ENCODE measurements around the gene IGFBPL1.
A peak's percentile ranks its signal among the peaks of the same experiment; 100 is the strongest.

IGFBPL1 gene

GRCh38 chr9:38439291-38439915 lies 15.1 kb upstream of the IGFBPL1 start:
- peaks cover 14% of the 10 kb centered on the region for H3K27me3 Mint-ChIP-seq
- H3K36me3 Mint-ChIP-seq (ENCODE audit: low read depth): no peaks in the 10 kb centered on the region
- DNase-seq: no peak
- H3K27ac Mint-ChIP-seq: no peak overlapping the region
- no peak overlapping the region for H3K4me3 Mint-ChIP-seq
- H3K4me1 Mint-ChIP-seq (ENCODE audit: low read depth): peaks cover under 1% of the 10 kb centered on the region
- no peaks in the 10 kb centered on the region for H3K9me3 Mint-ChIP-seq

GRCh38 chr9:38437193-38437823 lies 13.1 kb upstream of the IGFBPL1 start:
- Mint-ChIP-seq H3K27ac (no peak overlapping the region), H3K36me3 (ENCODE audit: low read depth) (no peaks in the 10 kb centered on the region), H3K9me3 (no peaks in the 10 kb centered on the region), H3K4me1 (ENCODE audit: low read depth) (peaks cover 2% of the 10 kb centered on the region), H3K4me3 (no peak overlapping the region), H3K27me3 (peaks cover 13% of the 10 kb centered on the region)
- DNase-seq: no peak

- H3K27me3 Mint-ChIP-seq: peaks cover 8% of the 10 kb centered on the region
- H3K36me3 Mint-ChIP-seq (ENCODE audit: low read depth): no peaks in the 10 kb centered on the region
- H3K4me3 Mint-ChIP-seq: no peak overlapping the region
- DNase-seq: no peak
- peaks cover 2% of the 10 kb centered on the region for H3K4me1 Mint-ChIP-seq (ENCODE audit: low read depth)
- no peak overlapping the region for H3K27ac Mint-ChIP-seq
- H3K9me3 Mint-ChIP-seq: no peaks in the 10 kb centered on the region
Observed at GRCh38 chr9:38436708-38437107, 12.5 kb upstream of the IGFBPL1 start.

- no peak overlapping the region for H3K27ac Mint-ChIP-seq
- H3K9me3 Mint-ChIP-seq: no peaks in the 10 kb centered on the region
- H3K36me3 Mint-ChIP-seq (ENCODE audit: low read depth): no peaks in the 10 kb centered on the region
- peaks cover 7% of the 10 kb centered on the region for H3K4me1 Mint-ChIP-seq (ENCODE audit: low read depth)
- H3K27me3 Mint-ChIP-seq: peaks cover 8% of the 10 kb centered on the region
- H3K4me3 Mint-ChIP-seq: no peak overlapping the region
- no peak for DNase-seq
Observed at GRCh38 chr9:38435521-38435920, 11.3 kb upstream of the IGFBPL1 start.

GRCh38 chr9:38434853-38435252 lies 10.6 kb upstream of the IGFBPL1 start:
- Mint-ChIP-seq H3K36me3 (ENCODE audit: low read depth) (no peaks in the 10 kb centered on the region), H3K4me1 (ENCODE audit: low read depth) (peaks cover 7% of the 10 kb centered on the region), H3K27me3 (peaks cover 8% of the 10 kb centered on the region), H3K4me3 (no peak overlapping the region), H3K9me3 (no peaks in the 10 kb centered on the region), H3K27ac (no peak overlapping the region)
- no peak for DNase-seq

- no peak overlapping the region for H3K27ac Mint-ChIP-seq
- H3K36me3 Mint-ChIP-seq (ENCODE audit: low read depth): no peaks in the 10 kb centered on the region
- H3K27me3 Mint-ChIP-seq: peaks cover 8% of the 10 kb centered on the region
- no peaks in the 10 kb centered on the region for H3K9me3 Mint-ChIP-seq
- peaks cover 7% of the 10 kb centered on the region for H3K4me1 Mint-ChIP-seq (ENCODE audit: low read depth)
- DNase-seq: no peak
- H3K4me3 Mint-ChIP-seq: no peak overlapping the region
Observed at GRCh38 chr9:38434365-38434764, 10.1 kb upstream of the IGFBPL1 start.

- no peaks in the 10 kb centered on the region for H3K36me3 Mint-ChIP-seq (ENCODE audit: low read depth)
- no peaks in the 10 kb centered on the region for H3K9me3 Mint-ChIP-seq
- H3K4me3 Mint-ChIP-seq: no peak overlapping the region
- peaks cover under 1% of the 10 kb centered on the region for H3K27me3 Mint-ChIP-seq
- no peak overlapping the region for H3K27ac Mint-ChIP-seq
- DNase-seq: peak; percentile 31
- H3K4me1 Mint-ChIP-seq (ENCODE audit: low read depth): peaks cover 7% of the 10 kb centered on the region
Observed at GRCh38 chr9:38432922-38433510, 8.8 kb upstream of the IGFBPL1 start.

GRCh38 chr9:38431116-38431515 lies 6.9 kb upstream of the IGFBPL1 start:
- H3K9me3 Mint-ChIP-seq: no peaks in the 10 kb centered on the region
- peaks cover 7% of the 10 kb centered on the region for H3K4me1 Mint-ChIP-seq (ENCODE audit: low read depth)
- no peaks in the 10 kb centered on the region for H3K36me3 Mint-ChIP-seq (ENCODE audit: low read depth)
- no peak overlapping the region for H3K4me3 Mint-ChIP-seq
- peaks cover 12% of the 10 kb centered on the region for H3K27me3 Mint-ChIP-seq
- DNase-seq: no peak
- H3K27ac Mint-ChIP-seq: no peak overlapping the region

GRCh38 chr9:38428062-38428461 lies 3.8 kb upstream of the IGFBPL1 start:
- Mint-ChIP-seq H3K4me3 (no peak overlapping the region), H3K27me3 (peaks cover 30% of the 10 kb centered on the region), H3K36me3 (ENCODE audit: low read depth) (no peaks in the 10 kb centered on the region), H3K27ac (no peak overlapping the region), H3K4me1 (ENCODE audit: low read depth) (peaks cover 10% of the 10 kb centered on the region), H3K9me3 (no peaks in the 10 kb centered on the region)
- DNase-seq: no peak

- peaks cover 5% of the 10 kb centered on the region for H3K4me1 Mint-ChIP-seq (ENCODE audit: low read depth)
- DNase-seq: no peak
- H3K4me3 Mint-ChIP-seq: no peak overlapping the region
- H3K27ac Mint-ChIP-seq: no peak overlapping the region
- H3K9me3 Mint-ChIP-seq: no peaks in the 10 kb centered on the region
- H3K36me3 Mint-ChIP-seq (ENCODE audit: low read depth): no peaks in the 10 kb centered on the region
- H3K27me3 Mint-ChIP-seq: peaks cover 61% of the 10 kb centered on the region
Observed at GRCh38 chr9:38424918-38425317, 664 bp upstream of the IGFBPL1 start.

- peaks cover 61% of the 10 kb centered on the region for H3K27me3 Mint-ChIP-seq
- no peak for DNase-seq
- no peaks in the 10 kb centered on the region for H3K36me3 Mint-ChIP-seq (ENCODE audit: low read depth)
- H3K4me1 Mint-ChIP-seq (ENCODE audit: low read depth): peaks cover 5% of the 10 kb centered on the region
- H3K9me3 Mint-ChIP-seq: no peaks in the 10 kb centered on the region
- no peak overlapping the region for H3K27ac Mint-ChIP-seq
- no peak overlapping the region for H3K4me3 Mint-ChIP-seq
Observed at GRCh38 chr9:38423273-38423972, 831 bp downstream of the IGFBPL1 start.

- no peak for DNase-seq
- Mint-ChIP-seq H3K4me3 (no peak overlapping the region), H3K36me3 (ENCODE audit: low read depth) (no peaks in the 10 kb centered on the region), H3K9me3 (no peaks in the 10 kb centered on the region), H3K27me3 (peaks cover 60% of the 10 kb centered on the region), H3K27ac (no peak overlapping the region), H3K4me1 (ENCODE audit: low read depth) (peaks cover 5% of the 10 kb centered on the region)
Observed at GRCh38 chr9:38422555-38423260, 1.5 kb downstream of the IGFBPL1 start.

- Mint-ChIP-seq H3K4me3 (no peak overlapping the region), H3K4me1 (ENCODE audit: low read depth) (peaks cover 5% of the 10 kb centered on the region), H3K27me3 (peaks cover 51% of the 10 kb centered on the region), H3K27ac (no peak overlapping the region), H3K36me3 (ENCODE audit: low read depth) (no peaks in the 10 kb centered on the region), H3K9me3 (no peaks in the 10 kb centered on the region)
- DNase-seq: no peak
Observed at GRCh38 chr9:38421498-38422211, 2.6 kb downstream of the IGFBPL1 start.

- no peak for DNase-seq
- Mint-ChIP-seq H3K4me1 (ENCODE audit: low read depth) (peaks cover 2% of the 10 kb centered on the region), H3K36me3 (ENCODE audit: low read depth) (no peaks in the 10 kb centered on the region), H3K27me3 (peaks cover 38% of the 10 kb centered on the region), H3K27ac (no peak overlapping the region), H3K9me3 (no peaks in the 10 kb centered on the region), H3K4me3 (no peak overlapping the region)
Observed at GRCh38 chr9:38419181-38419580, 5.1 kb downstream of the IGFBPL1 start.
